ENCODE results near the gene MIF4GD. TPM values are rescaled to one million over a fixed set of nuclear protein-coding genes. Genes with fewer than 3 reads are reported as not detected.

The MIF4GD gene
- total RNA-seq, 1 experiment from 2014 or later = 26.1 TPM

DNA sequence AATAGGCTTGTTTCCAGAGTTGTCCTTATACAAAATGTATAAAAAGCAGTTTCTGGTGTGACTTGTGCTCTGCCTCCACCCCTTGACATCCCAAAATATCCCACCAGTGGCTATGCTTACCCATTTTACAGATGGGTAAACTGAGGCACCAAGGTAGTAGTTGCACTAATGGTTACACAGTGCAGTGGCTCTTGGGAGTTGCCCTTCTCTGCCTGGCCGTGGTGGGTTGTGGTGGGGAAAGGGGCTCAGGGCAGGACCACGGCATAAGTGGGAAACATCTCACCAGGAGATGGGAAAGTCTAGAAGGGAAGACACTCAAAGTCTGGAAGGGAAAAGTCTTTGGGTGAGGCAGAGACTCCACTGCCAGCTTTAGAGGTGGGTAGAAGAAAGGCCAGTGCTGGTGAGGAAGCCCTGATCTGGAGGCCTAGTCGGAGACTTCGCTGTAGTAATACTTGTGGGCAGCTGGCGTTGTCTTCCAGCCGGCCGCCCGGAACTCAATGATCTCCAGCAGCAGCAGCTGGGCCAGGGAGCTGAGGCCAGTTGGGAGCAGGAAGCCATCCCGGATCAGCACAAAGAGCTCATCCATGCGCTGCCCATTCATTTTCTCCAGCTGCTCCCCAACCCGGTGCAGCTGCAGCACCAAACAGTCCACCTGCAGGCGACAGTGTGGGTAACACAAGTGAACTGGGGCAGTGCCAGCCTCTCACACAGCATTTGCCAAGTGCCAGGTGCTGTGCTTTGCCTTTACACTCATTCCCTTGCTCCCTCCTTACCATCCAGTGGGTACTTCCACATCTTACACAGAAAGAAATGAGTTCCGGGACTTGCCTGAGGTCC, 4.5 kb downstream of the MIF4GD start:
- no peak overlapping the region for H3K4ac ChIP-seq (ENCODE audit: low read depth, low read length)
- H2BK12ac ChIP-seq (ENCODE audit: insufficient read length, low read depth, low read length) = no peak overlapping the region
- no peak overlapping the region for H2BK120ac ChIP-seq (ENCODE audit: low read depth, low read length, poor library complexity, severe bottlenecking)
- no peak for DNase-seq
- no peaks in the 10 kb centered on the region for H3K27me3 ChIP-seq (ENCODE audit: insufficient read depth, low read length)
- WGBS (ENCODE audit: extremely low coverage, insufficient read length, low lambda C conversion rate) = no CpG with 5 or more reads among the region's 13 CpGs
- peaks cover 18% of the 10 kb centered on the region for H3K23me2 ChIP-seq (ENCODE audit: insufficient read length, low read depth, low read length, poor library complexity, severe bottlenecking)
- H3K4me1 ChIP-seq (ENCODE audit: insufficient read depth, low read length) = no peaks in the 10 kb centered on the region
- H3T11ph ChIP-seq (ENCODE audit: low read length) = no peak overlapping the region
- H2AFZ ChIP-seq (ENCODE audit: low read length) = no peak overlapping the region
- no peak for TF ChIP-seq CTCF (conservative IDR thresholded peaks at IDR 0.05)
- H3K23ac ChIP-seq (ENCODE audit: insufficient read length, low read depth, low read length) = no peak overlapping the region
- no peak overlapping the region for H3K9ac ChIP-seq (ENCODE audit: extremely low read depth, insufficient read length, low read length)
- no peak overlapping the region for H4K8ac ChIP-seq (replicated peaks; ENCODE audit: insufficient read length, low read depth, low read length)
- H2BK15ac ChIP-seq (ENCODE audit: low read depth, low read length) = no peak overlapping the region
- no peaks in the 10 kb centered on the region for H3K9me3 ChIP-seq (ENCODE audit: control insufficient read depth, low read depth, low read length)
- Mint-ChIP-seq H3K4me1 (peaks cover 21 to 27% of the 10 kb centered on the region in 2 experiments), H3K36me3 (ENCODE audit: insufficient read depth in 1 of 3, low read depth in 3 of 3) (peaks cover 8 to 50% (median 50%) of the 10 kb centered on the region in 3 experiments; a peak in 6 of 7 replicates), H3K4me3 (no peak overlapping the region), H3K27ac (peak overlapping the region in 1 of 3 experiments; percentile 85; a peak in 2 of 7 replicates), H3K9me3 (no peaks in the 10 kb centered on the region), H3K27me3 (ENCODE audit: low read depth) (no peaks in the 10 kb centered on the region; the same call in 1 of the 2 replicates)
- H3K79me1 ChIP-seq (ENCODE audit: insufficient read depth, low read depth, low read length, poor library complexity, severe bottlenecking) = no peaks in the 10 kb centered on the region
- H3K14ac ChIP-seq (ENCODE audit: insufficient read depth, low read length) = no peak overlapping the region
- no peak overlapping the region for H2BK5ac ChIP-seq (ENCODE audit: insufficient read length, low read length)
- no peak overlapping the region for H3K18ac ChIP-seq (ENCODE audit: insufficient read length, low read depth, low read length)
- H3K27ac ChIP-seq (ENCODE audit: insufficient read length, low read depth, low read length) = no peak overlapping the region
- H2AK5ac ChIP-seq (ENCODE audit: insufficient read length, low read length) = no peak overlapping the region
- H2BK20ac ChIP-seq (ENCODE audit: low read depth, low read length, poor library complexity, severe bottlenecking) = no peak overlapping the region
- no peak overlapping the region for H4K91ac ChIP-seq (ENCODE audit: insufficient read length, low read depth, low read length)
- no peaks in the 10 kb centered on the region for H4K20me1 ChIP-seq (ENCODE audit: control insufficient read depth, insufficient read depth, insufficient read length)
- H3K56ac ChIP-seq (ENCODE audit: insufficient read length, low read depth, low read length) = no peak overlapping the region
- no peak overlapping the region for H3K4me2 ChIP-seq (ENCODE audit: insufficient read depth, insufficient read length, low read length)
- peaks cover 2% of the 10 kb centered on the region; the same call in 1 of the 2 replicates for H3K79me2 ChIP-seq (ENCODE audit: insufficient read depth, low read length)
- H4K5ac ChIP-seq (ENCODE audit: insufficient read length, low read depth, low read length) = no peak overlapping the region

All from H9 (cell line).